Liver (tissue), 3 donors: ENCODE measurements around the gene PTPN6.

Source experiments
- CTCF ChIP-seq: fragments of 150-350 bp; IDR thresholded peaks from 2 replicates; pipeline ENCODE4 v1.5.1; 2017; ENCODE audit warnings: improper control_type of control experiment, low read depth, low read length; ENCODE audit not compliant: missing input control
- EGR1 ChIP-seq, 2 donors: IDR thresholded peaks; 2 replicates each; pipeline ENCODE4 v1.6.1; 2016 to 2018; ENCODE audit warnings: antibody characterized with exemption in 2 of 2, low read depth in 2 of 2
- MAX ChIP-seq: IDR thresholded peaks from 2 replicates; pipeline ENCODE4 v1.6.1; 2016; ENCODE audit warnings: antibody characterized with exemption
- YY1 ChIP-seq: IDR thresholded peaks from 2 replicates; pipeline ENCODE4 v1.6.1; 2016; ENCODE audit warnings: antibody characterized with exemption, mild to moderate bottlenecking
- donor health status: healthy.
- donor health status: healthy.

- no peak for TF ChIP-seq CTCF
- TF ChIP-seq YY1, result no peak
- TF ChIP-seq EGR1 (IDR thresholded peaks at IDR 0.05; ENCODE audit: low read depth in 2 of 2), result no peak
- no peak for TF ChIP-seq MAX
Measured at GRCh38 chr12:6963016-6963731, 12.0 kb downstream of the PTPN6 start.
